T1000 (cell line): ENCODE data around the gene EIF3B.
A peak's percentile ranks its signal among the peaks of the same experiment; 100 is the strongest.
"Not testable (repeated sequence)": the region's sequence is repeated elsewhere in the genome, so short reads cannot be mapped to it uniquely, and the experiment has no call there.

Experiments
- DNase-seq: peaks from one replicate; lab custom pipeline; 2025; ENCODE audit warnings: mixed read lengths; lab: John Stamatoyannopoulos, UW

Gene EIF3B

DNA sequence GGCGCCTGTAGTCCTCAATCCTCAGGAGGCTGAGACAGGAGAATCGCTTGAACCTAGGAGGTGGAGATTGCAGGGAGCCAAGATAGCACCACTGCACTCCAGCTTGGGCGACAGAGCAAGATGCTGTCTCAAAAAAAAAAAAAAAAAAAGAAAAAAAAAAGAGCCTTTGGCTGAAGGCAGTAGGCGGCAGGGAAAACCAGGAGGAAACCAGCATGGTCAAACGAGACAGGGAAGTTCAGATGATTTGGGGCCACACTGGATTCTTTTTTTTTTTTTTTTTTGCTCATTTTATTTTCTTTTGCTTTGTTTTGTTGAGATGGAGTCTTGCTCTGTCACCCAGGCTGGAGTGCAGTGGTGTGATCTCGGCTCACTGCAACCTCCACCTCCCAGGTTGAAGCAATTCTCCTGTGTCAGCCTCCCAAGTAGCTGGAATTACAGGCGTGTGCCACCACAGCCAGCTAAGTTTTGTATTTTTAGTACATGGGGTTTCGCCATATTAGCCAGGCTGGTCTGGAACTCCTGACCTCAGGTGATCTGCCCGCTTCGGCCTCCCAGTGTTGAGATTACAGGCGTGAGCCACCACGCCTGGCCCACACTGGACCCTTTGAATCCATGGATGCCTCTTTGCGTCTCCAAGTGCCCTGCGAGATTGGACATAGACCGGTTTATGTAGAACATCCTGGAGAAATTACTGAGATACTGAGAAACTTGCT, 7.1 kb upstream of the EIF3B start:
- not testable (repeated sequence) for DNase-seq

DNA sequence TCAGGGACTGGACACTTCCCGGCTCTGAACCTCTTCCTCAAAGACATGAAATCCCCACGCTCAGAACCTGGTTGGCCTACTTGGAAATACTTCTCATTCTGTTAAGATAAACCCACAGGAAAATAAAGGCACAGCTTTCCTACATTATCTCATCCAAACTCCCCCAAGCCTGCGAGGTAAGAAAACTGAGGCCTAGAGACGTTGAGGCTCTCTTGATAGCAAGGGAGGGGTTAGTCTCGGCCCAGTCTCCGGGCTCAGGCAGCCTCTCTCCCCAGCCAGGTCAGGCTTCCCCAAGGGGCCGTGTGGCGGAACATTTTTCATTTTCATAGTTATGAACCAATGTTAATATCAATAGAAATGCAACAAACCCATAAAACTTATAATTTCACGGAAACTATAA, 4.6 kb upstream of the EIF3B start:
- no peak for DNase-seq

DNA sequence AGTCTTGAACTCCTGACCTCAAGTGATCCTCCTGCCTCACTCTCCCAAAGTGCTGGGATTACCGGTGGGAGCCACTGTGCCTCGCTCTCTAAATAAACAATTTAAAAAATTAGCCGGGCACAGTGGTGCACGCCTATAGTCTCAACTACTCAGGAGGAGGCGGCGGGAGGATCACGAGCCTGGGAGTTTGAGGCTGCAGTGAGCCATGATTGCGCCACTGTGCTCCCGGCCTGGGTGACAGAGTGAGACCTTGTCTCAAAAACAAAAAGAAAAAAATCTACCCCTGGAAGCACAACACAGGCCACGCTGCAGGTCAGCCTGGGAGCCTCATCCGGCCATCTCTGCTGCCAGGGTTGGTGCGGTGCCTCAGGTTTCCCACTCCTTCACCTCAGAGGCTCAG, 3.8 kb upstream of the EIF3B start:
- no peak for DNase-seq

DNA sequence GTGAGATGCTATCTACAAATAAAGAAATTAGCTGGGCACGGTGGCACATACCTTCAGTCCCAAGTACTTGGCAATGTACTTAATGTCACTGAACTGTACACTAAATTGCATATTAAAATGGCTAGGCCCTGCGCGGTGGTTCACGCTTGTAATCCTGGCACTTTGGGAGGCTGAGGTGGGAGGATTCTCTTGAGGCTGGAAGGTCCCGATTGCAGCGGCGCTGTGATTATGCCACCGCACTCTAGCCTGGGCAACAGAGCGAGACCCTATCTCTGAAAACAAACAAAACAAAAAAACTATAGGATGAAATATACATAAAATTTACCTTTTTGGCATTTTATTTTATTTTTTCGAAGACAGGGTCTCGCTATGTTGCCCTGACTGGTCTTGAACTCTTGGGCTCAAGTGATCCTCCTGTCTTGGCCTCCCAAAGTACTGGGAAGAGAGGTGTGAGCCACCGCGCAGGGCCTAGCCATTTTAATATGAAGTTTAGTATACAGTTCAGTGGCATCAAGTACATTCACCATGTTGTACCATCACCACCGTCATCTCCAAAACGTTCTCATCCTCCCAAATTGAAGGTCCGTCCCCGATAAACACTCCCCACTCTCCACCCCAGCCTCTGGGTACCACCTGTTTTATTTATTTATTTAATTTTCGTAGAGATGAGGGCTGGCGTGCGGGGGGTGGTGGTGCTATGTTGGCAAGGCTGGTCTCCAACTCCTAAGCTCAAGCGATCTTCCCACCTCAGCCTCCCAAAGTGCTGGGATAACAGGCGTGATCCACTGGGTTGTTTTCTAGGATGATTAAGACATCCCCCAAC, 1.3 kb upstream of the EIF3B start:
- DNase-seq: no peak

DNA sequence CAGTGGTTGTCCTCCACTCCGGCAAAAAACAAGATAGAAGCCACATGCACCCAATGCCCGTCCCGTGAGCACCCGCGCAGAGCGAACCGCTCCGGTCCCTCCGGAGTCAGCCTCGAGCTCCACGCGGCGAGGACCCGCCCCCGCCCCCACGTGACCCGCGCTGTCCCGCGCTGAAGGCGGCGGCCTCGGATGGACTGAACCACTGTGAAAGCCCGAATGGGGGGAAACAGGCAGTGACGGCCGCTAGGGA, 766 bp upstream of the EIF3B start:
- DNase-seq: peak; percentile 91

DNA sequence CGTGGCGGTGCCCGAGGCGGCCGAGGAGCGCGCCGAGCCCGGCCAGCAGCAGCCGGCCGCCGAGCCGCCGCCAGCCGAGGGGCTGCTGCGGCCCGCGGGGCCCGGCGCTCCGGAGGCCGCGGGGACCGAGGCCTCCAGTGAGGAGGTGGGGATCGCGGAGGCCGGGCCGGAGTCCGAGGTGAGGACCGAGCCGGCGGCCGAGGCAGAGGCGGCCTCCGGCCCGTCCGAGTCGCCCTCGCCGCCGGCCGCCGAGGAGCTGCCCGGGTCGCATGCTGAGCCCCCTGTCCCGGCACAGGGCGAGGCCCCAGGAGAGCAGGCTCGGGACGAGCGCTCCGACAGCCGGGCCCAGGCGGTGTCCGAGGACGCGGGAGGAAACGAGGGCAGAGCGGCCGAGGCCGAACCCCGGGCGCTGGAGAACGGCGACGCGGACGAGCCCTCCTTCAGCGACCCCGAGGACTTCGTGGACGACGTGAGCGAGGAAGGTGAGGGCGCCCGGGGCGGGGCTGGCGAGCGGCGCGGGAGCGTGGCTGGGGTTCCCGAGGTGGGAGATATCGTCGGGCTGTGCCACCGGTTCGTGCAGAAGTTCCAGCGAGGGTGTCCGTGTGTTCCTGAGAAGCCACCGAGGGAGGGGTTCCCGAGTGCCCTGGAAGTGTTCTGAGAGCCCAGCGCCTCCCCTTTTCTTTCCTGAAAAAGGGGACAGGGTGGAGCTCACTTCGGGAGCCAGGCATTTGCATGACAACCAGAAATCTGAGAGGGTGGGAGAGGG, 495 bp downstream of the EIF3B start:
- DNase-seq: no peak

DNA sequence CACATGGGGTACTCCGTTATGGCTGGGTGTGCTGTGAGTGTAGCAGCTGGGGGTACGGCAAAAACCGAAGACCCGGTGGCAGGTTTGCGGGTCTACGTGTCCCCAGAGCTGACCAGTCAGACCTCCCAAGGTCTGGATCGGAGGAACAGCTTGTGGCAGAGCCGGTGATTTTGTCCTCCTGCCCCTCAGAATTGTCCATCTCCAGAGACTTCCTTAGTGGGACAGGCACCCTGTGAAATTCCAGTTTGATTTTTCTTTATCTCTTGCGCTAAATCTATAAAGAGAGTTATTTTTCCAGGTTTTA, 1.0 kb downstream of the EIF3B start:
- no peak for DNase-seq

DNA sequence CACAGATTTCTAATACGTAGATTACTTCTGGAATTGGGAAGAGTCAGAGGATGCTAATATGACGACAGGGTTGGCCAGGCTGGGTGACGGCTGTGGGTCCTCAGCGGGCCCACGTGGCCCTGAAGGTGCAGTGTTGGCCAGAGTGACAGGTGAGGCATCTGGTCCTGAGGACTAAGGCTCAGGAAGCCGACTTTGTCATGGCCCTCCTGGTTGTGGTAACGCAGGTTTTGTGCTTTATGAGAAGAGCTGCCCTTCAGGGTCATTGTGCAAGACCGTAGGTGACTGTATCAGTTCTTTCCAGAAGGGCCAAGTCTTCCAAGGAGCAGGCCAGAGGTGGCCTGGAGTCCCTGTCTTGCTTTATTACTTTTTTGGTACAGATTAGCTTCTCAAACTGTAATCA, 2.5 kb downstream of the EIF3B start:
- DNase-seq: no peak

DNA sequence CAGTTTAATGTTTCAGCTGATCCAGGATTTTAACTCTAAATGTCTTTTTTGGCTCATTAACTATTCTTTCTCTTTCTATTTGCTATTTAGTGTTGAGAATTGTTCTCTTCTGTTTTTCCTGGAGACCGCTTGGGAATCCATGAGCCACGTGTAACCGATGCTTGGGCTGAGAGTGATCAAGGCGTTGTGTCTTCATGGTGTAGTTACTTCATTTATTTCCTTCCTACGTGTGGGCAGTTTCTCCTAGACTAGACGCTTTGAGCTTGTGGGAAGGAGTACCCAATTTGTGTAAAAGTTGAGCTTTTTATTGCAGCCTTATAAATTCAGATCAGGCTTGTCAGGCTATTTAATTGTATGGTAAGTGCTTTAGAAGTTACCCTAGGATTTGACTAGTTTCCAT, 2.9 kb downstream of the EIF3B start:
- DNase-seq: no peak

DNA sequence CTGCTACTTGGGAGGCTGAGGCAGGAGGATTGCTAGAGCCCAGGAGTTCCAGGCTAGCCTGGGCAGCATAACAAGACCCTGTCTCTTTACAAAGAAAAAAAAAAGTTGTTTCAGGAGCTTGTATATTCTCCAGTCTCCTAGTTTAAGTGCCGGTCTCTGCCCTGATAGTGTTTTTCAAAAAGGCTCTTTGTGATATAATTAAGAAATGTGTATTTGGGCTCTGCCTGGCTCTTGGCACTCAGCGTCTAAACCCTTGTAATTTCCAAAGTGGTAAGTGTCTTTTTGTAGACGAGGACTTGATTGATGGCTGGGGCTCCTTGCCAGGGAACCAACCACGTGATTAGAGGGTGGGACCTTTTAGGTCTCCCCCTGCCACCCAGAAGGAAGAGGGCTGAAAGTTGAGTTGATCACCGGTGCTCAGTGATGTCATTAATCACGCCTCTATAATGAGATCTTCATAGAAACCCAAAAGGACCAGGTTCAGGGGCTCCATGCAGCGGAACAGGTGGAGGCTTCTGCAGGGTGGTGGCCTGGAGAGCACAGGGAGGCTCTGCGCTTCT, 4.4 kb downstream of the EIF3B start:
- DNase-seq: no peak

DNA sequence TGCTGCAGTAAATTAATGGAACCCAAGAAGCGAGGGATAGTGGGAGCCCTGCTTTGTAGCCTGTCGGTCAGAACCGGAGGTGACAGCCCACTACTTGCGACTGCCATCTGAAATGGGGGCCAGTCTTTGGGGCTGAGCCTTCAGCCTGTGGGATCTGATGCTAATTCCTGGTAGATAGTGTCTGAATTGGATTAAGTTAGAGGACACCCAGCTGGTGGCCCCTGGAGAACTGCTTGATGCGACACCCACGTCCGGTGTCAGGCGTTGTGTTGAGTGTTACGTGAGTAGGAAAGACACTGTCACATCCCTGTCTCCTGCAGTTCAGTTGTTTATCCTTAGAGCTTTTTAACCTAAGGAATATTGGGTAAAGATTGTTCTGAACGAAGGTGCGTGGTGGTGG, 5.0 kb downstream of the EIF3B start:
- no peak for DNase-seq

DNA sequence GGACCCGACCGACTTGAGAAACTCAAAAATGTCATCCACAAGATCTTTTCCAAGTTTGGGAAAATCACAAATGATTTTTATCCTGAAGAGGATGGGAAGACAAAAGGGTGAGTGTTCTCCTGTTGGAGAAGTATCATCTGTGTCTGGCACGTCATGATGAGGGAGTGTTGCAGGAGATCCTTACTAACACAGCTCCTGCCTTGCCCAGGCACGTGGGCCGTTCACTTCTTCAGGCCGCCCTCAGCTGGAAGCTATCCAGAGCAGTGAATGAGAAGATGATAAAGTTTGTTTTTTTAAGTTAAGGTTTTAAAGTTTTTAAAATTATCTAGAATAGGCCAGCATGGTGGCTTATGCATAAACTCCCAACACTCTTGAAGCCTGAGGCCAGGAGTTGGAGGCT, 6.2 kb downstream of the EIF3B start:
- DNase-seq: no peak

DNA sequence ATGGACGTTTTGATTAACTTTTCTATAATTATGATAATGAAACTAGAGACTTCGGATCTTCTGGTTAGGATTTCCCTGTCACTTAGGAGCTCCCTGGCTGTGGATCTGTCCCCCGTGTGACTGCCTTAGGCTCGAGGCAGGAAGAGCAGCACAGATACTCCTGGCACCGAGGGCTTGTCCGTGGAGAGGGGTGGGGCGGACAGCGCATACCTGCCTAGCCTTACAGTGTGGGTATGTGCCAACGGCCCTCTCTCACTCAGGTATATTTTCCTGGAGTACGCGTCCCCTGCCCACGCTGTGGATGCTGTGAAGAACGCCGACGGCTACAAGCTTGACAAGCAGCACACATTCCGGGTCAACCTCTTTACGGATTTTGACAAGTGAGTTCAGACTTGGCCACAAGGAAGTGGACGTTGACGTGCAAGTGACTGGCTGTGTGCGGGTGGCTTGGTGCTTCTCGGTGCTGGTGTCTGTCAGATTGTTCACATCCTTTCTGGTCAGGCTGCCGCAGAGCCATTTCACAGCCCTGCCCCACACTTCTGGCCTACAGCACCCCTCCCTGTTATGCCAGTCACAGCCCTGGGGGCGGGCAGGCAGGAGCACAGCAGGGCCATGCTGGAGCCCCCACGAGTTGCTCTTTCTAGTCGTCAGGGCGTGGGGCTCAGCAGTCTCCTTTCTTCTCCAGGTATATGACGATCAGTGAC, 7.9 kb downstream of the EIF3B start:
- no peak for DNase-seq

DNA sequence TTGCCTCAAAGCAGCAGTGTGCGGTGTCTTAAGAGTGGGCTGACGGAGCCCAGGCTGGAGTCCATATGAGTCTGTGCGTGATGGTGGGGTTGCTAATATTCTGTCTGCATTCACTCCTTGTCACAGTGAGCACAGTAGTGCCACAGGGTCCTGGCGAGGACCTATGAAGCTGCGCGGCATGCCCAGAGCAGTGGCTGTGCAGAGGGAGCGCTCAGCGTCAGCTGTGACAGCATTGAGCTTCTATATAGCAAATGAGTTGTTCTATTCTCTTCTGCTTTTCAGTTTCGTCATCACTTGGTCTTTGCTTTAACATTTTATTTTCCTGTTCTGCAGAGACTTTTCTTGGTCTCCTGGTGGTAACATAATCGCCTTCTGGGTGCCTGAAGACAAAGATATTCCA, 14.5 kb downstream of the EIF3B start:
- no peak for DNase-seq

DNA sequence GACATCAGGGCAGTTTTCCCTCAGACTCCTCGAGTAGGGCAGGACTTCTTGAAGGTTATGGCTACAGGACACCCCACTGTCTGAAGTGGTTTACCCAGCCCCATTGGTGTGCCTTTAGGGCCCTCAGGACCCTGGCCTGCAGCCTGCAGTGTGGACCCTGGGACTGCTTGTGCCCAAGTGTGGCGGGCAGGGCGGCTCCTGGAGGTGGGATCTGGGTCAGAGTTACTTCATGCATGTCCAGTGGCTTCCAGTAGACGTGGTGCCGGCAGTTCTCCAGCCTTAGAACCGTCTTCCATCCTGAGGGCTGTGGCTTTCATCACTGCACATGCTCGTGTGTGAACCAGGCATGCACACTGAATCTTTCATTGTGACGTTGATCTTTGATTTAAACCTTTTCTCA, 16.7 kb downstream of the EIF3B start:
- DNase-seq: no peak

DNA sequence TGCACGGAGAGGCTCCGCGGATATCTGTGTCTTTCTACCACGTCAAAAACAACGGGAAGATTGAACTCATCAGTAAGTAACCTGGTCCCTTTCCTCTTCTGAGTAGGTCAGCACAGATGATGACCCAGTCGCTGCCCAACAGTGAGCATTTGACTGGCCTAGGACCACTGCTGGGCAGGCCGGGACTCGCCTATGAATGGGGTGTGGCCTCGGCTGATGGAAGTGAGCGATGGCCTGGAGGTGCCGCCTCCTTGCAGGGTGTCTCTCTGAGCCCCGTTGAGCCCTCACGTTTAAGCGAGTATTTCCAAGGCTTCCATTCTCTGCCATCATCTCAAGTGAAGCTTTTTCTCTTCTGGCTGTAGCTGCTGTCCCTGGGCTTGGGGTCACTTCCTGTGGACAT, 18.1 kb downstream of the EIF3B start:
- DNase-seq: no peak

DNA sequence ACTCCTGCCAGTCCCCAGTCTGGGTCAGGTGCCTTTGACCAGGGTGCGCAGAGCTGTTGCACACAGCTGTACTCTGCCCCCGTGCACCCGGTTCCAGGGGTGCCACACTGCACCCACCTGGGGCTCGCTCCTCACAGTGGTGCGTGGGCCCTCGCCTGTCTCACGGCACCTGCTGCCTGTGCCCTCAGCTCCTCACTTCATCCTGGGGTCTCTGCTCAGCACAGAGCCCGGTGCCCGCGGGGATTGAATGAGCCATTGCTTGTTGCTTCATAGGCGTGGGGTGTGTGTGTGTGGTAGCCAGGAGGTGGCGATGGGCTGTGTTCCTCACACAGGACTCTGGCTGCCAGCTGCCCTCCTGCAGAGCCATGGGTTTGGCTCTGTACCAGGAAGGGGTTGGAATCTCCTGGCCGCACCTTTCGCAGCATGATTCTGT, 18.5 kb downstream of the EIF3B start:
- DNase-seq: no peak

DNA sequence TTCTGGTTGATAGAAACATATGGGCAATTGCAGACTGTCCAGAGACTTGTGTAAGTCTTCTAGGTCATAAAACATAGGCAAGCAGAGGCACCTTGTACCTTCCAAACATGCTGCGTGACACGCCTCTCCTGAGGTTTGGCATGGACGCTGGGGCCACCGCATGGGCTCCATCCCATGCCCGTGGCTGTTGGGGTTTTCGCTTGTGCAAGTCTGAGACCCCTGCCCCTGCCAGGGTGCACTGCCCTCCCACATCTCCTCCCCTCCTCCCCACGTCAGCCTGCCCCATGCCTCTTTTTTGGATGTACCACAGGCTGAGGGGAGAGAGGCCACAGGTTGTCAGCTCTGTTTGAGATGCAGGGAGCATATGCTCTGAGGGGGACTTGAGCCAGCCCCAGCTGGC, 19.0 kb downstream of the EIF3B start:
- DNase-seq: no peak

DNA sequence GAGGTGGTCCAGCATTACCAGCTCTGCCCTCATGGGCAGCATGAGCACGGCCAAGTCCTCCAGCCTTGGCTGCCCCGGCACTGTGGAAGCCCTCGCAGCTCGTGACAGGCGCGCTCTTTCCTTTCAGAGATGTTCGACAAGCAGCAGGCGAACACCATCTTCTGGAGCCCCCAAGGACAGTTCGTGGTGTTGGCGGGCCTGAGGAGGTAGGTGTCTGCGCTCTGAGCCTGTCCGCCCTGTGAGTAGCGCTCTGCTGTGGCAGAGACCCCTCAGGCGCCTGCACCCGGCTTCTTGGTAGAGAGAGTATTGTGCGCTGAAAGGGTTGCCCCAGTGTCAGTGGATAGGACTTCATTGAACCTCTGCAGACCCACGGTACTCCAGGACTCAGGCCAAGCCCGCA, 19.8 kb downstream of the EIF3B start:
- no peak for DNase-seq

DNA sequence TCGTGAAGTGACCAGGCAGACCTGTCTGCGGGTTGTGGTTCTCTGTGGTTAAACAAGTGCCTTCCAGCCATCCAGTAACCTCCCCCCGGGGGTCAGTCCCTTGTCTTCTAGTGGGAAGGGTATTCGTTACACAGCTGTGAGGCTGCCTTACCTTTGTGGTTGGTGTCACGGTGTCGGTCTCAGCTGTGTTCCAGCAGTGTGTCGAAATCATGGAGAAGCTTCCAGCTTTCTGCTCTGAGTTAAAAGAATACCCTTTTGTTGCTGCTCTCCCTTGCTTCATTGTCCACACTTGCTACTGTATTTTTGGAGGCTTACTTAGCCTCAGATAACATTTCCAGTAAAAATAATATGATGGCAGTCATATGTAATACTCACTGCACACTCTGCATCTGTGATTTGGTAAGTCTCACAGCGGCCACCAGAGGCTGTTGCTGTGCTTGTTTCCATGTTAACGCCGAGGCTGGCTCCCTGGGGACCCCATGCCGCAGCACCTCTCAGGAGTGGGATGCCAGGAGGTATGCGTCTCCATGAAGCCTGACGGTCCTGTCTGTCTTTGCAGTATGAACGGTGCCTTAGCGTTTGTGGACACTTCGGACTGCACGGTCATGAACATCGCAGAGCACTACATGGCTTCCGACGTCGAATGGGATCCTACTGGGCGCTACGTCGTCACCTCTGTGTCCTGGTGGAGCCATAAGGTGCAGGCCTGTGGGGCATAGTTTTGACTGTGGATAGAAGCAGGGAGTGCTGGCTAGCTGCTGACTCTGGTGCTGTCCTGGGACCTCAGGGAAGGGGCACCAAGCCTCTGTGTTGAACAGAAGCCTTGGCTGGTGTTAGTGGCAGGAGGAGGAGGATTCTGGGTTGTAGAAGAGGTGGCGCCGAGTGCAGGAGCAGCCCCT, 20.5 kb downstream of the EIF3B start:
- no peak for DNase-seq

DNA sequence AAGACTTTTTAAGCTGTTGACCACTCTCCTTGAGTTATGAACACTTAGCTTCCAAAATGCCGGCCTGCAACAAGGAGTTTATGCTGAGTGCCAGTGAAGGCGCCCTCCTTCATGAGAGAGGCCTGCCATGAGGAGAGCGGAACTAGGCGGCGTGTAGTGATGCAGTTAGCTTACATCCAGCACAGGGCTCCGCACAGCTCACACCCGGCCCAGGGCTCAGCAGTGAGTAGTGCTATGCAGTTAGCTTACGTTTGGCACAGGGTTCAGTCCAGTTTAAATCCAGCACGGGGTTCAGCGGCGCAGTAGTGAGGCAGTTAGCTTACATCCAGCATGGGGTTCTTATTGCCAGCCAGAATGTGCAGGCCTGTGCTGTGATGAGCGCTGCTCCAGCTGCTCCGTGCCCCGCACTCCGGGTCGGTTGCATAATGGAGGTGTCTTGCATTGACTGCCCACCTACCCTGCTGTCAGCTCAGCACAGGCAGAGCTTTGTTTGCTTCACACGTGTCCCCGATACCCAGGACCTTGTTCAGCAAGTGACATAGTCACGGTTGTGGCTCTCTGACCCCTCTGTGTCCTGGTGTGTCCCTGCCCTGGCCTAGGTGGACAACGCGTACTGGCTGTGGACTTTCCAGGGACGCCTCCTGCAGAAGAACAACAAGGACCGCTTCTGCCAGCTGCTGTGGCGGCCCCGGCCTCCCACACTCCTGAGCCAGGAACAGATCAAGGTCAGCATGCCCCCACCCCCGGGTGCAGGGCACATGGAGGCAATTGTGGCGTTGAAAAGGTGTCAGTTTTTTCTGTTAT, 21.9 kb downstream of the EIF3B start:
- DNase-seq: no peak
